NCI-H128 (cell line): ENCODE data around the gene ATF1.
A peak's percentile ranks its signal among the peaks of the same experiment; 100 is the strongest.
"Not testable (repeated sequence)": the region's sequence is repeated elsewhere in the genome, so short reads cannot be mapped to it uniquely, and the experiment has no call there.

Experiments
- DNase-seq: peaks from one replicate; lab custom pipeline; 2025; ENCODE audit not compliant: unreplicated experiment; lab: John Stamatoyannopoulos, UW

ATF1 gene

DNA sequence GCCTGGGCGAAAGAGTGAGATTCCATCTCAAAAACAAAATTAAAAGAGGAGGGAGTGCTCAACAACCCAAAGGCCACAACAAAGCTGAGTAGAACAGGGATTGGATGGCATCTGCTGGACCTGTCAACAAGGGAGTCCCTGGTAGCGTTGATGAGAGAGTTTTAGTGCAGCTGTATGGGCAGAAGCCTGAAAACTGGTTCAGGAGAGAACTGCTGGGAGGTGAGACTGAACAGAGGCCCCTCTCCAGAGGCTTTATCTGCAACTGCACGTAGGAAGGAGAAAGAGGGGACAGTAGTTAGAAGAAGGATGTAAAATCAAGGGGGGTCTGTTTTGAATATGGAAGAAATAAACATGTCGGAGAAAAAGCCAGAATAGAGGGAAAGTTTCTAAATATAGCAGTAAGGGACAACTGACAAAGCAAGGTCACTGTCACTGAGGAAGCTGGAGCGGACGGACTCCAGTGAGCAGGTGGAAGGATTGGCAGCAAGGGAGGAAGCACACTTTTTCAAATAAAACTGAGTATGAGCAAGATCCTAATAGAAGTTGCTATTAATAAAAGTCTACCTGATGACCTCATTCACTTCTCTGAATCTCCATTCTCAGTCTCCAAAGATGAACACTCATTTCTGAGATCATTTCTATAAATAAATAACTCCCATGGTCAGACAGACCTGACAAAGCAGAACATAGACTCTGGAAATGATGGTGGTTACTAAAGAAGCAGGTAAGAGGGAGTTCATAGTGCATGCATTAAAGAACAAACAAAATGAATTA, 11.8 kb upstream of the ATF1 start:
- no peak for DNase-seq

DNA sequence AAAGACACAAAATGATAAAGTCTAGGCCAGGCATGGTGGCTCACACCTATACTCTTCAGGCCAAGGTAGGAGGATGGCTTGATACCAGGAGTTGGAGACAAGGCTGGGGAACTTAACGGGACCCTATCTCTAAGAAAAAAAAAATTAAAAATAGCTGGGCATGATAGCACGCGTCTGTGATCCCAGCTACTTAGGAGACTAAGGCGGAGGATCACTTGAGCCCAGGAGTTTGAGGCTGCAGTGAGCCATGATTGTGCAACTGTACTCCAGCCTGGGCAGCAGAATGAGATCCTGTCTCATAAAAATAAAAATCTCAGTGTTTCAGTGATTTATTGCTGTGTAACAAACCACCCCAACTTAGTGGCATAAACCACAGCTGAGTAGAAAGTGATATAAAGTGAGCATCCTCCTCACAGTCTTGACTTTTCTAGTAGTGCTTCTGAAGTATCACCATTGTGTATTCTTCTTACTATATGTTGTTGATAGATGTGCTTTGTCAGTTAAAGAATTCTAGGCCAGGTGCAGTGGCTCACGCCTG, 10.6 kb upstream of the ATF1 start:
- no peak for DNase-seq

DNA sequence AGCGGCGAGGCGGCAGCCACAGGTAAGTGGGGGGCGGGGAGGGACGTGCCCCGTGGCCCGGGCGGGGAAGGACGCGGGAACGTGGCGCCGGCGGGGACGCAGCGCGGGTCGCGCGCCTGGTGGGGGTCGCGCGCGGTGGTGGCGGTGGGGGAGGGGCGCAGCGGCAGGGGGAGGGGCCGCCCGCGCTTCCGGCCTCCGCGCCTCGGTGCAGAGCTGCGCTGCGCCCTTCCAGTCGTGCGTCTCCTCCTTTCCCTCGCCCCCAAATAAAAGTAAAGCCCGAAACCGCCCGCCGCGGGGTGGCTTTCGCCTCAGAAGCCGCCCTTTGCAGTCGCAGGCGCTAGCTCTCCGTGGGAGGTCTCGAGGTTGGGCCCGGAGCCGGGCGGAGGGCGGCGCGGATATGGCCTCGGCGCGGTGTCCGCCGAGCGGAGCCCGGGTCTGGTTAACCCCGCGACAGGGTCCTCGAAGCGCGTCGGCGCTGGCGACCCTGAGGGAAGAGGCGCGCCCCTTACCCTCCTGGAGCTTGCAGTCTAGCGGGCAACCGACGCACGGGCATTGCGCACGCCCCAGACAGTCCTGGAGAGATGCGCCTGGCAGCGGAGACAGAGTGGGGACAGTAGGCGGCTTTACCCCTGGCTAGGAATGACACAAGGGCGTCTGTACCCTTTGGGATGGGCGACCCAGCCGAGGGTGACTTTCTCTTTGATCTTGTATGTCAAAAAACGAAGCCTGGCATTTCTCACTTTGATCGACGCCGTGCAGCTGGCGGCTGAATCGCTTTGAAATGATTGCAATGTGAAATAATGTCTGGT, 589 bp downstream of the ATF1 start:
- peak; percentile 40 for DNase-seq

- peak; percentile 15 for DNase-seq
Measured at GRCh38 chr12:50765095-50765911, 1.4 kb downstream of the ATF1 start.

DNA sequence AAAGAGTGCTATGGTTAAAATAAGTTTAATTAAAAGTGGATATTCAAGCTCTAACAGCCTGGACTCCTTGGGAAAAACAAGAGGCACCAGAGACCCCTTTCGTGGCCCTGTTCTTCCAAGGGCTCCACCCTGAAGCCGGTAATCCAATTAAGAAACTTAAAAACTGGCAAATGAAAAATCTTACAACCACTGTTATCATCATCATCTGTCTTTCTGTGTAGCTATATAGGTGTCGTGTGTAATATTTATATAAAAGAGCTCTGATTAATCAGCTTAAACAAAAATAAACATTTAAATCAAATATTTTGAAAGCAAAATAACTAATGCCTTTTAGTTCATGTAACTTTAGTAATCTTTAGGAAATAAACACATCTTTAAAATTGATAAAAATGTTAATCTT, 4.5 kb downstream of the ATF1 start:
- DNase-seq, result no peak

DNA sequence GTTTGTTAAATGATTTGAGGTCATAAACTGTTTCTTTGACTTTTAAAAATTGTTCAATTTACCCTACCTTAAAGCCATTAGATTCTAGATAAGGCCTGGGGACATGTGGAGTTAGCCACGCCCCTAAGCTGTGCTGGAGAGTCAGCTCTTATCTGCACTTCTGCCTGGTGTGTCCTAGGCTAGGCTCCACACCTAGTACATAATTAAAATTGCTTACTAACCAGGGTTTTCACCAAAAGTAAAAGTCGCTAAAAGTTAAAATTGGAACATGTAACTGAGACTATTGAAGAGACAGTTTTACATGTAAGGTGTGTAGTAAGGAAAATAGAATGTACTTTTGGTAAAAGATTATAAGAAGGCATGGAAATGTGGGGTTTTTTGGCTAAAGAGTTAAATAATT, 4.9 kb downstream of the ATF1 start:
- DNase-seq, result not testable (repeated sequence)

DNA sequence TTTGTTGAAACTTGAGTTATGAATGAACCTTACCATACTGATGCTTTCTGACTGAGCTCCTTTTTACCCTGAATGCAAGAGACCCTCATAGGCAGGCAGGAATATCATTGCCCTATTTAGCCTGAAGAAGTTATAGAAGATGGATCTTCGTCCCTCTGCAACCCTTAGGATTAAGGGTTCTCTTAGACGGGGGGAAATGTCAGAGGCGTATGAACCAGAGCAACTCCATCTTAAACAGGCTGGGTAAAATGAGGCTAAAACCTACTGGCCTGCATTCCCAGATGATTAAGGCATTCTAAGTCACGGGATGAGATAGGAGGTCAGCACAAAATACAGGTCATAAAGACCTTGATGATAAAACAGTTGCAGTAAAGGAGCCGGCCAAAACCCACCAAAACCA, 7.5 kb downstream of the ATF1 start:
- no peak for DNase-seq

GRCh38 chr12:50772470-50772869, 8.6 kb downstream of the ATF1 start:
- no peak for DNase-seq

DNA sequence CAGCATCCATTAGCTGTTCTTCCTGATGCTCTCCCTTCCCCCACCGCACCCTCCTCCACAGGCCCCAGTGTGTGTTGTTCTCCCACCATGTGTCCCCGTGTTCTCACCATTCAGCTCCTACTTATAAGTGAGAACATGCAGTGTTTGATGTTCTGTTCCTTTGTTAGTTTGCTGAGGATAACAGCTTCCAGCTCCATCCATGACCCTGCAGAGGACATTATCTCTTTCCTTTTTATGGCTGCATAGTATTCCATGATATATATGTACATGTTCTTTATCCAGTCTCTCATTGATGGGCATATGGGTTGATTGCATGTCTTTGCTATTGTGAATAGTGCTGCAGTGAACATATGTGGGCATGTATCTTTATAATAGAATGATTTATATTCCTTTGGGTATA, 9.0 kb downstream of the ATF1 start:
- DNase-seq, result no peak

GRCh38 chr12:50775251-50775650, 11.3 kb downstream of the ATF1 start:
- DNase-seq, result no peak

- DNase-seq, result no peak
Measured at GRCh38 chr12:50776749-50777728, 13.1 kb downstream of the ATF1 start.

- no peak for DNase-seq
Measured at GRCh38 chr12:50778663-50779590, 15.0 kb downstream of the ATF1 start.

GRCh38 chr12:50780013-50780412, 16.1 kb downstream of the ATF1 start:
- no peak for DNase-seq

GRCh38 chr12:50784501-50784900, 20.6 kb downstream of the ATF1 start:
- no peak for DNase-seq

DNA sequence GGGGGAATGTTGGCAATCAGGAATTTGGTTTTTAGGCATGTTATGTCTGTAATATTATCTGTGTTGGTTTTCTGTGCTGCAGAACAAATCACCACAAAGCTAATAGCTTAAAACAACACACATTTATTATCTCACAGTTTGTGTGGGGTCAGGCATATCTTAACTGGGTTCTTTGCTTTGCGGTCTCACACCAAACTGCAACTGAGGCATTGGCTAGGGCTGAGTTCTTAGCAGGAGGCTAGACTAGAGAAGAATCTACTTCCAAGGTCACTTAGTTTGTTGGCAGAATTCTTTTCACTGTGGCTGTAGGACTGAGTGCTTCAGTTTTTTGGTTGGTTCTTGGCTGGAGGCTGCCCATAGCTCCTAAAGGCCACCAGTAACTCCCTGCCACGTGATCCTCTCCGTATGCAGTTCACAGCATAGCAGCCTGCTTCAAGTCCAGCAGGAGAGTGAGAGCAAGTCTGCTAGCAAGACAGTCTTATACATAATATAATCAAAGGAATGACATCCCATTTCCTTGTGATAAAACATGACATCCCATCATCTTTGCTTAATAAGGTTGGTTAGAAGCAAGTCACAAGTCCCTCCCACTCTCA, 21.6 kb downstream of the ATF1 start:
- DNase-seq, result no peak

GRCh38 chr12:50786498-50787231, 22.8 kb downstream of the ATF1 start:
- DNase-seq, result no peak

- no peak for DNase-seq
Measured at GRCh38 chr12:50787618-50788017, 23.7 kb downstream of the ATF1 start.

- no peak for DNase-seq
Measured at GRCh38 chr12:50788561-50788960, 24.7 kb downstream of the ATF1 start.
